IPS-18c (cell line): ENCODE results near the gene RBP3.

Experiments
- H3K4me3 ChIP-seq: 2 replicates; pipeline ENCODE4 v1.7.0; 2013; ENCODE audit warnings: low read depth, mild to moderate bottlenecking, low read length, moderate library complexity; ENCODE audit not compliant: insufficient read depth
- H3K9me3 ChIP-seq: one replicate; pipeline ENCODE4 v1.6.1; 2013; ENCODE audit warnings: mild to moderate bottlenecking, low read length, moderate library complexity; ENCODE audit not compliant: control insufficient read depth, insufficient read depth

RBP3 gene

DNA sequence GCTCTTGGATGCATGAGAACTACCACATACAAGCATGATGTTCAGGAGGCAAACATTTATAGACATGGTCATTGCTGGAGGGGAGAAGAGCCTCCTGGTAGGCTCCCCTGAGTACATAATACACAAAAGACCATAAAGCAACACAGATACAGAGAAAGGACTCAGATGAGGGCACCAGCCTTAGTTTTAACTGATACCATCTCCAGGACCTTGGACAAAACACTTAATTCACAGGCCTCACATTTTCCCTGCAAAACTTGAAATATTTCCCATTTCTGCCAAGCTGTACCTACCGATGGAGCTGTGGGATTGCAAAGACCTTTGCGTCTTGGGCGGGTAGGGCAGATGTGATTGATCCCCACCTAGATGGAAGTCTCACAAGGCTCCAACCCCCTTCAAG is 52.6 kb downstream of the RBP3 start:
- no peaks in the 10 kb centered on the region for H3K9me3 ChIP-seq
- no peak overlapping the region for H3K4me3 ChIP-seq

DNA sequence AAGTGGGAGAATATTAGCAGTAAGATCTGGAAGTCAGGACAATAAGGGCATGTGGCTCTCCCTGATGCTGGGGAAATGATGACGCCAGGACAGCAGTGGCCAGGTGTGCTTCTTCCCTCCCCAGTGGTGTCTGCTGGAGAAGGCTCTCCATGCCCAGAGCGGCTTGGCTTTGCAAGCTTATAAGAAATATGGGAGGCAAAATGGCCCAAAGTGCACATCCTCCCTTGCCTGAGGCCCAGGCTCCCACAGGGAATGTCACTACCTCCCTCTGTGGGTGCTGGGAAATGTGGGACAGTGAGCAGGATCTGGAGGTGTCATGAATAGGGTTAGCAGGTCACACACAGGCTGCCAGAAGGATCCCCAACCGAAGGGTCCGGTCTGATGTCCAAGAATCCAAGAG is 53.0 kb downstream of the RBP3 start:
- H3K4me3 ChIP-seq, result no peak overlapping the region
- H3K9me3 ChIP-seq, result no peaks in the 10 kb centered on the region

DNA sequence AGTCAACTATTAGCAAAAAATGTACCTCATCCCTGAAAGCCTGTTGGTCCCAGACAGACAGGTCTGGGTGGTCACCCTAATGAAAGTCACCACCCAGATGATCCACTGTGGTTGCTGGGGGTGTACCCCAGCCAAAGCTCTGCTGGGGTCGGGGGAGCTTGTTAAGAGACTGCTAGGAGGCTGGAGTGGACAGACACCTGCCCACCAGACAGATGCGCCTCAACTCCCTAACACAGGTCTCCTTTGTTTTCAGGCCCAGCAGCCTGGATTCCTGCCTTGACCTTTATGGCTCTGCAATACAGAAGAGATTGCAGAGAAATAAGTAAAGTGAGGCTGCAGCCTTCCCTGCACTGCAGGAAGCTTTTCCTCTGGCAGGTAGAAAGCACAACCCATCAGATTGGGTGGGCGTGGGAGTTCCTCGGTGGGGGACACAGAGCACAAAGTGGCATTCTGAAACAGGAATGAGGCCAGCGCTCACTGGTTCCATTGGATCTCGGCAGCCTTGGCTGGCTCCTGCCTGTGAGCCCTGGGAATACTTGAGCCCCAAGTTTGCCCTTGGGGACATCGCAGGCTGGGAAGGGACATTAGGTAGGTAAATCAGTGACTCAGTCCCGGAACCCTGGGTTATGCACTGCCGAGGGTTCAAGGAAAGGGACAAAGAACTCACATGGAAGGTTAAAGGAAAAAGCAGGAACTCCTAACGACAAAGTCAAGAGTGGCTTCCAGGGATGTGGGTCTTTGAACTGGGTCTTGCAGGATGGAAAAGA is 53.9 kb downstream of the RBP3 start:
- H3K4me3 ChIP-seq, result no peak overlapping the region

DNA sequence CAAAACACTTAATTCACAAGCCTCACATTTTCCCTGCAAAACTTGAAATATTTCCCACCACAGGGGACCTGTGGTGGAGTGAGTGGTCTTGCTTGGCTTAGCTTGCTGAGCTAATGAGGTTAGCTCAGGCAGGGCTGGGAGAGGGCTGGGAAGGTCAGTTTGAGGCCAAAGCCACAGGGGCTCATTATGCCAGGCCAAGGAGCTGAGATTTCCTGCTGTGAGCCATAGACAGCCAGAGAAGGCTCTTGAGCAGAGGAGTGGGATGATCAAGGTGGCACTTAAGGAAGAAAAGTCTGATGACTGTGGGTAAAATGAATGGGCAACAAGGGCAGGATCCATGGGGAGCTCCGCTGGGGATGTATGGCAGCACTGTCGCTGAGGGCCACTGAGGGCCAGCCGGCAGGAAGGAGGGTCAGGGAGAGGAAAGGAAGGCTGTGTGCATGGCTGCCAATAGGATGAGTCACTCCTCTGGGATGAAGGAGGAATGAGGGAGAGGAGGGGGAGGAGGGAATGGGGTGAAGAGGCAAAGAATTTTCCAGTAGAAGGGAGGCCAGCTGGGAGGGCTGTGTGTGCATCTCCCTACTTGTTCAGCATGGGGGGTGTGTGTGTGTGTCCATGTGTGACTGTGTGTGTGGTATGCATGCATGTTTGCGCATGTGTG is 54.6 kb downstream of the RBP3 start:
- H3K4me3 ChIP-seq, result no peak overlapping the region
- no peaks in the 10 kb centered on the region for H3K9me3 ChIP-seq

More for the DNA sequence above, 53.9 kb downstream of the RBP3 start:
- no peaks in the 10 kb centered on the region for H3K9me3 ChIP-seq

DNA sequence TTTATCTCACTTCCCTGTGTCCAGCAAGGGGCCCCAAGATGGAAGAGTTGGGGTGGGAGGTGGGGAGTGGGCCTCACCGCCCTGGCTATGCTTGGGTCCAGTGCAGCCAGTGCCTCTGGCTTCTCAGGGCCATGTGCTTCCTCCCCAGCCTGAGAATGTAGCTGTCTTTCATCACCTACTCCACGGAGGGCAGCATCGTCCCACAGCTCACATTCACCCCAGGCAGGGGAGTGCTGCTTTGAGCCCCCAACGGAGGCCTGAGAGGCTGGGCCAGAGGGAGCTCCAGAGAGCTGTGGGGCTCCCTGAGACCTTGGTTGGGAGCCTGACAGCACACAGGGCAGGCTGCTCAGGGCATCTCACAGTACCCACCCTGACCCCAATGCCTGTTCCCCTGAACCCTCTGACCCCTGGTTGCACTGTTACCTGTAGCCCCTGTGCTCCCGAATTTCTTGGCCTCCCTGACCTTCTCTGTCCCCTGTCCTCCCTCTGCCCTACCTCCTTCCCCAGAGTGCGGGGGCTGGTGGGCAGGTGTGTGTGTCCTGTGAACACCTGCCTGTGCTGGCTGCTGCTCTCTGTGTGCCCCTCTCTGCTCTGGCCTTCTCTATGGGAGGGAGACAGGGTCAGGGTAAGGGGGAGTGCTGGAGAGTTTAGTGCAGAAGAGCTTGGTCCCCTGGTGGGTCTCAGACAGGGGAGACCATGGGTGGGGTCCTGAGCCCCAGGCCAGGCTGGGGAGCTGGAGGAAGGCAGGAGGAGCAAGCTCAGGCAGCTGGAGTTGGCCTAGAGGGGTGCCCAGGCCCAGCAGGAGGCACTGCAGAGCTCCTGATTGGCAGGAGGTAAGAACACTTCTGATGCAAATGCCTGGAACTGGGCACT is 55.5 kb downstream of the RBP3 start:
- Histone ChIP-seq H3K9me3 (no peaks in the 10 kb centered on the region), H3K4me3 (no peak overlapping the region; the same call in 1 of the 2 replicates)

DNA sequence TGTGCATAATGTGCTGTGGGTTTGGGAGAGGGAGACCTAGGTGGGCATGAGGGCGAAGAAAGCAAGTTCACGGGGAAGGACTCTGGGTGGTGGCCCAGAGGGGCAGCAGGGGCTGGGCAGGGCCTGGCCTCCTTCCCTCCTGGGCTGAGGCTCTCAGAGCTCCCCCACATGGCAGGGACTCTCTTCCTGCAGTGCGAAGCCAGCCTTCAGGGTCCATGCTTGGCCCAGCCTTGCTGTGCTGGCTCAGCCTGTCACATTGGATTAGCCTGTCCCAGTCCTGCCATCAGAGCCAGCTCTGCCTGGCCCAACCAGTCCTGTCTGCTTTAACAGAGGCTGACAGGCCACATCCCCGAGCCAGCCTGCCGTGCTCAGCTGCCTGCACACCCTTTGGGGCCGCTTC is 56.3 kb downstream of the RBP3 start:
- Histone ChIP-seq H3K4me3 (no peak overlapping the region), H3K9me3 (no peaks in the 10 kb centered on the region)

DNA sequence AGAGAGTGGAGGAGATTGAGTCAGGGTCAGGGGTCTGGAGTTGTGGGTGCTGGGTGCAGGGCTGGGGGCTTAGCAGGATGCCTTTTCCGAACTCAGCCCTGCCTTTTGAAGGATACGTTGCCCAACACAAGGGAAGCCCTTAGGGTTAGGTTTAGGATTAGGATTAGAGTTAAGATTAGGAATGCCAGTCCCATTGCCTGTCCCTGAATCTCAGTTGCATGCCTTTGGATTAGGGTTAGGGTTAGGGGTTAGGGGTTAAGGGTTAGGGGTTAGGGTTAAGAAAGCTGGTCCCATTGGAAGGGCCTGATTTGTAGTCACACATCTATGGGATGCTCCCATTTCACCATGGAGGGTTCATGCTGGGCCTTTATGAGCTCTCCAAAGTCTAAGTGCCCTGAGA is 56.8 kb downstream of the RBP3 start:
- H3K4me3 ChIP-seq, result no peak overlapping the region

DNA sequence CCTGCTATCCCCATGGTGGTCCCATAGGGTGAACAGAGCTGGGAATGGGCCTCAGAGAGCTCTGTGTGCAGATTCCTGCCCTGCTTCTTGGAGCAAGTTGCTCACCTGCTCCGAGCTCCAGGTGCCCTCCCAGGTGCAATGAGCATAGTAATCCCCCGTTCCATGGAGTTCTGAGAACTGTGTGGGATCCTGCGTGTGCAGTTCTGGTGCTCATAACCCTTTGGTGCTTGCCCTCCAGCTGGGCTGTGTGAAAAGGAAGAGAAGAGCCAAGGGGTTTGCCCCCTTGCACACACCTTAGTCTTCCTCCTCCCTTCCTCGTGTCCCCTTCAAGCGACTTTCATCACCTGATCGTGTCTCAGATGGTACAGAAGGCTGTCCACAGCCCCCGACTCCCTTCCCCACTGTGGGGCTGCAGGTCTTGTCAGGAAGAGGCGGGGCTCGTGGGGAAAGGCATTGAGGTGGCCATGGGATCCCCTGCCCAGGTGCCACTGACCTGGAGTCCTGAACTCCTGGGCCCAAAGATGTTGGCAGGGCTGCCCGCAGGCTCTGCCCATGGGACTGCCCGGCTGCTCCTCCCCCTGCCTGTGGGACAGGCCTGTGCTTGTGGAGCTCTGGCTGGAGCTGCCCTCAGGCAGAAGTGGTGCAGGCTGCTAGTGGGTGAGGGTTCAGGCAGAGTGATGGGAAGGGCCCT is 57.8 kb downstream of the RBP3 start:
- H3K4me3 ChIP-seq, result no peak overlapping the region

More for the DNA sequence above, 56.8 kb downstream of the RBP3 start:
- no peaks in the 10 kb centered on the region for H3K9me3 ChIP-seq

DNA sequence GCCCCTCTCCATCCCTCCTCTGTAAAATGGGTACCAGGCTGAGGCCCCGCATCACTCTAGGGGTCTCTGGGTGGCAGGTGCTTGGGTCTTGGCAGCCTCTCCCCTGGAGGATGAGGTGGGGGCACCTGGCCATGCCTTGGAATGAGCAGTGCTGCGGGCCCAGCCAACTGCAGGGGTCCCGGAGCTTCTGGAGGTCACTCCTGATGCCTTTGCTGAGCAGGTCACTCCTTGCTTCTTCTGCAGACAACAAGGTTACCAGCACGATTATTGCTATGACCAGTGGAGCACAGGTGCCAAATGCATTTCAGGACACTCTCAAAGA is 58.3 kb downstream of the RBP3 start:
- H3K4me3 ChIP-seq, result no peak overlapping the region
- H3K9me3 ChIP-seq, result no peaks in the 10 kb centered on the region

More for the DNA sequence above, 57.8 kb downstream of the RBP3 start:
- no peaks in the 10 kb centered on the region for H3K9me3 ChIP-seq

DNA sequence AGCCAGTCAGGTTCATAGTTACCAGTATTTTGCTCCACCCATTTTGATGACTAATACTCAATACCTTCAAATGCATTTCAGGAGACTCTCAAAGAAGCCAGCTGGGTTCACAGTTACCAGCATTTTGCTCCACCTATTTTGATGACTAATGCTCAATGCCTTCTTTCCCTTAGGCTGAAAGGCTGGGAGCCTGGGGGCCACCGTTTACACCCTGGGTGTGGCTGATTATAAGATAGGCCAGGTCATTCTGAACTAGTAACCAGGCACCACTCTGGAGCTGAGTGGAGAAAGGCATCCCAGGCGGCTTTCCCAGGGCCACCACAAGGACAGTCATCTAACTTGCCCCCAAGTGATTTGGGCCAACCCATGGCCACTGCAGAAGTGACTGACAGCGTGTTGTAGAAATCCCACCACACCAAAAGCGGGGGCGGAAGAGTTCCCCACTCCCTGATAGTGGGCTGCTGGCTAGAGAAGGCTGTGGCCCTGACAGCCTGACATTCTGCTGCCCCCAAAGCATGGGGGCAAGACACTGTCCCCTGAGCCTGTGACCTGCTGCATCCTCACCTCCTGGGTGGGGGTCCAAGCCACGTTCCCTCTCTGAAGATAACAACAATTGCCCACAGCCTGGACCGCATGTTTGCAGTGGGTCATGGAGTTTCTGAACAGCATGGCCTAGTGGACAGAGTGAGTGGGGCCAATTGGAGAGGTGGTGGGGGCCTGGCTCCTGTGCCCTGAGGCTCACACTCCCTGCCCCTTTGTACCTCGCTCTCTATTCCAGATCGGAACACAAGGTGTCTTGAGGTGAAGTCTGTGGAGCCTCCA is 58.9 kb downstream of the RBP3 start:
- Histone ChIP-seq H3K4me3 (no peak overlapping the region), H3K9me3 (no peaks in the 10 kb centered on the region)
